Lower leg skin (tissue), 4 donors: Measurements from ENCODE around the gene SRD5A3. TPM values are rescaled to one million over a fixed set of nuclear protein-coding genes. Genes with fewer than 3 reads are reported as not detected.

Experiments used
- DNase-seq, 2 donors: peaks; one replicate each; pipeline ENCODE4 v3.0.0-alpha.2; 2019; ENCODE audit warnings: low spot score in 2 of 2
- H3K4me3 ChIP-seq: fragments of 200-600 bp; sonication (generic); 2 replicates; pipeline ENCODE4 v1.5.1; 2017; ENCODE audit warnings: mild to moderate bottlenecking, low read depth; ENCODE audit not compliant: poor library complexity, severe bottlenecking
- CTCF ChIP-seq, 3 donors: fragments of 450-650 bp; IDR thresholded peaks; one replicate each; pipeline ENCODE4 v1.5.1; 2016; ENCODE audit warnings: antibody characterized with exemption in 3 of 3, mild to moderate bottlenecking in 3 of 3, moderate library complexity in 2 of 3
- POLR2A ChIP-seq, 2 donors: fragments of 450-650 bp; IDR thresholded peaks; one replicate each; pipeline ENCODE4 v1.6.1; 2016 to 2017; ENCODE audit warnings: antibody characterized with exemption in 2 of 2, mild to moderate bottlenecking in 1 of 2, moderate library complexity in 1 of 2
- WGBS, 2 donors: methylation state at CpG; one replicate each; pipeline ENCODE4 v1.1.5; 2018; 5-methylcytosine and 5-hydroxymethylcytosine counted together
- intact Hi-C: fragments of 100-400 bp; cut with DNase I; formaldehyde crosslinking; loops from one replicate; pipeline ENCODE4 v1.15.0; 2023; ENCODE audit warnings: low total_unique reads
- total RNA-seq, 4 donors: library from RNA; depleted of rRNA; stranded (reverse); fragments of >200 nt; gene quantifications; one replicate each; pipeline ENCODE4 v1.1.0, GENCODE V29; 2016

The SRD5A3 gene
- total RNA-seq, 4 donors from 2014 or later: 6.9 to 21.7 (median 9.3) TPM

DNA sequence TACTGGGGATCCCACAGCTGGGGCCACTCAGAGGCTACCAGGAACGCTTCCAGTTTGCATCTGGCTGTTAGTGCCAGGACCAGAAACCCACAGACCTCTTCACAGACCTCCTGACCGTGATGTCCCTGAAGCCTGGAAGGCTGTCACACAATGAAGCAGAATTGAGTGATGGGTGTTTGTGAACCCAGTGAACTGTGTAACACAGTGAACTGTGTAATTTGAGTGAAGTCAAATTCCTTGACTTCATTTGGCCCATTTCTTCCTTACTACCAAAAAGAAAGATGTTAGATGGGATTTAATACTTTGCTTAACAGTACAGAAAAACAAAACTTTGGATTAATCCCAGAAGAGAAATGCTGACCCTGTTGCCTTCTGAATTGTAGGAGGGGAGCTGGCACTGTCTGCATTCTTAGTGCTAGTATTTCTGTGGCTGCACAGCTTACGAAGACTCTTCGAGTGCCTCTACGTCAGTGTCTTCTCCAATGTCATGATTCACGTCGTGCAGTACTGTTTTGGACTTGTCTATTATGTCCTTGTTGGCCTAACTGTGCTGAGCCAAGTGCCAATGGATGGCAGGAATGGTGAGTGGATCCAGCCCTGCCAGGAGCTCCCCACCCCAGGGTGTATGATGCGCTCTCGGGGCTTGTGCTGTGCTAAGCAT is 17.8 kb downstream of the SRD5A3 start:
- DNase-seq: no peak
- 73 to 78% methylated on average over 9 of the region's 9 CpGs for WGBS, 2 donors
- intact Hi-C loops: no loop called here
- TF ChIP-seq POLR2A (IDR thresholded peaks at IDR 0.05) (no peak), CTCF (IDR thresholded peaks at IDR 0.05) (no peak)
- H3K4me3 ChIP-seq: no peak overlapping the region

DNA sequence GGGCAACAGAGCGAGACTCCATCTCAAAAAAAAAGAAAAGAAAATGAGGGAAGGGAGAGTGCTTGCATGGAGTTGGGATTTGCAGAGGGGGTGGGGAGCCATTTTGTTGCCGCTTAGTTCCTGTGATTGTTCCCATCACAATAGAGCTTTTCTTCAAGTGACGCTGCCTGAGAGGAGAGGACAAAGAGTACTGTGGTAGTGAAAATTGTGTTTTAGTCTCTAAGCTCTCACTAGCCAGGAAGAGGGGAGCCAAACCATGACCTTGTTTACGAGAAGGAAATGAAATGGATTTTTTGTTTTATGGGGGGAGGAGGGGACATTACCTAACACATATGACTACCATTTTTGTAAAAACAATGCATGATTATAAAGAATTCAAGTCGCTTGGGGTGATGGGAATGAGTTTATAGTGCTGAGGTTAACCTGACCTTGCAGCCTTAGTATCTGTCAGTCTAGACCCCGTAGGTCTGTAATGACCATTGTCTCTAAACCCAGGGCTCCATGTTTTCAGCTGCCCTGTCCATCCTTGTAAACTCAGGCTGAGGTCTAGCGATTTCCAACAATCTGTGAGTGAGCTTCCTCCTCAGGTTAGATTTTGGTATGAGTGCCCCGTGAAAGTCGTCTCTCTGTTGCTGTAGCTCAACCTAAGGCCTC is 18.8 kb downstream of the SRD5A3 start:
- no peak overlapping the region for H3K4me3 ChIP-seq
- TF ChIP-seq POLR2A (IDR thresholded peaks at IDR 0.05): no peak
- no peak for TF ChIP-seq CTCF (IDR thresholded peaks at IDR 0.05)
- 90 to 94% methylated on average over 9 of the region's 9 CpGs for WGBS, 2 donors

GRCh38 chr4:55365345-55365728 is 19.3 kb downstream of the SRD5A3 start:
- TF ChIP-seq CTCF (IDR thresholded peaks at IDR 0.05): no peak
- no peak for TF ChIP-seq POLR2A (IDR thresholded peaks at IDR 0.05)
- DNase-seq: no peak
- no peak overlapping the region for H3K4me3 ChIP-seq
- 88 to 93% methylated on average over 7 of the region's 7 CpGs for WGBS, 2 donors
- intact Hi-C loops: no loop called here

More for the DNA sequence above, 18.8 kb downstream of the SRD5A3 start:
- intact Hi-C loops: no loop called here
- no peak for DNase-seq

GRCh38 chr4:55366621-55367020 is 20.6 kb downstream of the SRD5A3 start:
- 94 to 96% methylated on average over 7 of the region's 7 CpGs for WGBS, 2 donors
- no peak for DNase-seq

DNA sequence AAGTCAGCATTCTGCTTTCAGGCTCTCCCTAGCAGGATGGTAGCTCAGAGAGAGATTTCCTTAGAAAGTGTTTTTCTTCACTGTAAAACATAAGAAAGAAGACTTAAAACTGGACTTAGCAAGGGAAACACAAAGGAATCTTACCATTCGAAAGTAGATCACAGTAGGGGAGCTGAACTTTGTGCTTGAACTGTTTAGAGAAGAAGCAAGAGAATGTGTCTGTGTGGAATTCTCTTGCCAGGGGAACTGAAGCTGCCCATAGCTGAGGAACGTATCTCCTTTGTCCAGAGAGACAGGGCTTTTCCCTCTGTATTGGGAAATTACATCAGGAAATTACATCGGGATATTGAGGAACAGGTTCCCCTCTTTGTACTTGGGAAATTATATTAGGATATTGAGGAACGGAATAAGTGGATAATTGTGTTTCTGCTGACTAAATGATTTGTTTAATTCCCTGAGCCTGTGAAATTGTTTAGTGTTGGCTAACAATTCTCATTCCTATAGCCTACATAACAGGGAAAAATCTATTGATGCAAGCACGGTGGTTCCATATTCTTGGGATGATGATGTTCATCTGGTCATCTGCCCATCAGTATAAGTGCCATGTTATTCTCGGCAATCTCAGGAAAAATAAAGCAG is 21.2 kb downstream of the SRD5A3 start:
- TF ChIP-seq POLR2A (IDR thresholded peaks at IDR 0.05) (no peak), CTCF (IDR thresholded peaks at IDR 0.05) (no peak)
- 84 to 85% methylated on average over 6 of the region's 6 CpGs for WGBS, 2 donors
- no peak for DNase-seq
- H3K4me3 ChIP-seq: no peak overlapping the region
- intact Hi-C loops: no loop called here

More at GRCh38 chr4:55366621-55367020, 20.6 kb downstream of the SRD5A3 start:
- intact Hi-C loops: no loop called here
- no peak for TF ChIP-seq CTCF (IDR thresholded peaks at IDR 0.05)
- TF ChIP-seq POLR2A (IDR thresholded peaks at IDR 0.05): no peak
- no peak overlapping the region for H3K4me3 ChIP-seq
